Stimulated activated CD8-positive, alpha-beta memory T cell treated with anti-CD3 and anti-CD28 coated beads, Interleukin-12 subunit alpha, Interleukin-12 subunit beta, amount 100 ng/mL, for 24 hours (primary cell): ENCODE data around the gene APOL2.
A peak's percentile ranks its signal among the peaks of the same experiment; 100 is the strongest.
"Not testable (repeated sequence)": the region's sequence is repeated elsewhere in the genome, so short reads cannot be mapped to it uniquely, and the experiment has no call there.

ENCODE experiments used
- DNase-seq: peaks from one replicate; pipeline ENCODE4 v3.0.0-alpha.2; 2020; ENCODE audit errors: extremely low read depth

APOL2 gene, protein sequence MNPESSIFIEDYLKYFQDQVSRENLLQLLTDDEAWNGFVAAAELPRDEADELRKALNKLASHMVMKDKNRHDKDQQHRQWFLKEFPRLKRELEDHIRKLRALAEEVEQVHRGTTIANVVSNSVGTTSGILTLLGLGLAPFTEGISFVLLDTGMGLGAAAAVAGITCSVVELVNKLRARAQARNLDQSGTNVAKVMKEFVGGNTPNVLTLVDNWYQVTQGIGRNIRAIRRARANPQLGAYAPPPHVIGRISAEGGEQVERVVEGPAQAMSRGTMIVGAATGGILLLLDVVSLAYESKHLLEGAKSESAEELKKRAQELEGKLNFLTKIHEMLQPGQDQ

DNA sequence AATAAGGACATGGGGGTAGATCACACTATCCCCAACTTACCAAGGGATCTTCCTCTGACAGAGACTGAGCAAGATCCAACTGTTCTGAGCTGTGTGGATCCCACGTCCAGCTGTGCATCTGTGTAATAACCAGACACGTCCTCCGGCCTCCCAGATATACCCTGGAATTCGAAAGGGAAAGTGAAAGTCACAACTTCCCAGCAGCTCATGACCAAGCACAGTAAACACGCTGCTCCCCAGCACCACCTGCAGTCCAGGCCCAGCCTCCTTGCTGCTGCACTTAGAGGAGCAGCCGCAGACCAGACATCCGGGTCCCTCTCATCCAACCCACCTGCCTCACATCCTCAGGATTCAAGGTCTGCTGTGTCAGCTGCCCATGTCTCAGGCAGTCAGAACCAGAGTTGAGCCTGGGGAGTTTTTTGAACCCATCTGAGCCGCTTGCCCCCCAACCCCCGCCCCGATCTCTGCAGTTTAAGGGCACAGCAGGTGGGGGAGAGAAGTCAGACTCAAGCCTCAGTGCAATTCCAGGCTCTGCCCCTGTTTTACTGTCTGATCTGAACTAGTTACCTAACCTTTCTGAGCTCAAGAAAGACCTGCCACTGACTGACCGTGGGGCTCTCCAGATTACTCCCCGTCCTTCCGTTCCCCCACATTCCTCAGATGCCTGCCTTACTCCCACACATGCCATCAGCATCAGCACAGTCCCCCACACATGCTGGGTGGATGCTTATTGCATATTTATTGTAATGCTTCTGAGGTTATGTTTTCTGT is at the start of gene APOL2:
TSS of gene APOL2 (minus strand) at position 127 of the 771 bp plus-strand sequence. CDS start 6,365 bp downstream, outside the sequence.
- DNase-seq = peak; percentile 65

- no peak for DNase-seq
Measured at GRCh38 chr22:36288571-36289405, 49.5 kb upstream of the APOL2 start.

- no peak for DNase-seq
Measured at GRCh38 chr22:36287881-36288515, 48.7 kb upstream of the APOL2 start.

- DNase-seq = peak; percentile 26
Measured at GRCh38 chr22:36286096-36286957, 47.0 kb upstream of the APOL2 start.

- no peak for DNase-seq
Measured at GRCh38 chr22:36285545-36285944, 46.2 kb upstream of the APOL2 start.

DNA sequence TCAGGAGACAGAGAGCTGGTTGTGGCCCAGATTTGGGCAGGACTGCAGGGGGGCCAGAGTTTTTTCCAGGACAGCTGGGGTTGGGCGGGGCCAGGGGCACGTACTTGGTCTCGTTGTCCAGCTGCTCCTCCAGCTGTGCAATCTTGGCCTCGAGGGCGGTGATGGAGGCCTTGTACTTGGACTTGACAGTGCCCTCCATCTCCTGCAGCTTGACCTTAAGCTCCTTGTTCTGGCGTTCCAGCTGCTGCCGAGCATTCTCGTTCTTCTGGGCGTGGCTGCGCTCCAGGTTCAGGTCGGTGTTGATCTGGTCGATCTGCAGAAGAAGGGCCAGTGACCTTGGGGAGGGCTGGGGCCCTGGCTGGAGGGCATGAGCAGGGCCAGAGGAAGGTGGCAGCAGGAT is 45.7 kb upstream of the APOL2 start:
- DNase-seq = no peak

DNA sequence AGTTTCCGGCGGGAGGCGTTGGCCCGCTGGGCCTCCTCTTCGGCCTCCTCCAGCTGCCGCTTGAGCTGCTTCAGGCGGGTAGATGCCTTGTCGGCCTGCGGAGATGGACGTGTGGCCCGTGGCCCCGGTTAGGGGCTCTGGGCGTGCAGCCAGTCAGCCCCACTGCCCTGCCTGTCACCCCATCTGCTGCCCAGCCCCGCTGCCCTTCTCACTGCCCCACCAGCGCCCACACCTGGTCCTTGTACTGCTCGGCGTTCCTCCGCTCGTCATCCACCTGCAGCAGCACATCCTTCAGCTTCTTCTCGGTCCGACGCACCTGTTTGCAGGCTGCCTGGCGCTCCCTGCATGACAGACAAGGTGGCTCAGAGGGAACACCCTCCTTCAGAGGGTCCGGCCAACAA is 44.8 kb upstream of the APOL2 start:
- no peak for DNase-seq

- DNase-seq = no peak
Measured at GRCh38 chr22:36282328-36282831, 43.1 kb upstream of the APOL2 start.

DNA sequence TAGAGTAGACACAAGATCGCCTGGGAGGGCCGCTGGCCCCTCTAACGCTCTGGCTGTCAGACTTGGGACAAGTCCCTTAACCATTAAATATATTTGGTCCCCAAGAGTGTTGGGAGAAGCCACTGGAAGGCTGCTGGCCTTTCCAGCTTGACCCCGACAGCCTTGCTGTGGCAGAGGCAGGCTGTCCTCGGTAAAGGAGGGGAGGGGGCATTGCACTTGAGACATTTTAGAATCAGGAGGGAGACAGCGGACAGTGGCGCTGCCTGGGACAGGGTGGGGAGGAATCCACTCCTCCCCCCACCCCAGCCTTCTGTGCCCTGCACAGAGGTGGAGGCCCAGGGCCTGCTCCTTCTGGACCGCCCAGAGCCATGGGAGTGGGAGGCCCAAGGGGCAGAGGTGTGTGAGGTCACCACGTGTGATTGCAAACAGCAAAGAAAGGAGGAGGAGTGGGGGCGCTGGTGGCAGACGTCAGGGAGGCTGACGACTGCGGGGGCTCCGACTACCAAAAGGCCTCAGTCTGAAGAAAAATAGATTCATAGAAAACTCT is 42.5 kb upstream of the APOL2 start:
- no peak for DNase-seq

DNA sequence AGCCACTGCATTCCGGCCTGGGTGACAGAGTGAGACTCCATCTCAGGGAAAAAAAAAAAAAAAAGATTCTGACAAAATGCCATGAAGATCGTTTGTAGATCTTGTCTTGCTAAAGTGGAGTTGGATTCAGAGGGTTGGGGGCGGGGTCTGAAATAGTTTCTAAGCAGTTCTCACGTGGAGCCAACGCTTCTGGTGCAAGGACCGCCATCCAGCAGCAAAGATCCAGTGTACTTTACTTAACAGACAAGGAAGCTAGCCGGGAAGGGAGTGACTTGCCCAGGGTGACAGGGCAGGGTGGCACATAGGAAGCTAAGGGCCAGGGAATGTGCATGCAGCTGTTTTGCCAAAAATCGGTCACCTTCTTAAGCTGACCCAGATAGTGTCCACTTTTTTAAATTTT is 41.1 kb upstream of the APOL2 start:
- DNase-seq = no peak

- DNase-seq = no peak
Measured at GRCh38 chr22:36279219-36279666, 39.9 kb upstream of the APOL2 start.

- DNase-seq = peak; percentile 33
Measured at GRCh38 chr22:36277482-36278291, 38.4 kb upstream of the APOL2 start.

- no peak for DNase-seq
Measured at GRCh38 chr22:36274531-36274930, 35.2 kb upstream of the APOL2 start.

- DNase-seq = not testable (repeated sequence)
Measured at GRCh38 chr22:36271951-36272350, 32.6 kb upstream of the APOL2 start.

DNA sequence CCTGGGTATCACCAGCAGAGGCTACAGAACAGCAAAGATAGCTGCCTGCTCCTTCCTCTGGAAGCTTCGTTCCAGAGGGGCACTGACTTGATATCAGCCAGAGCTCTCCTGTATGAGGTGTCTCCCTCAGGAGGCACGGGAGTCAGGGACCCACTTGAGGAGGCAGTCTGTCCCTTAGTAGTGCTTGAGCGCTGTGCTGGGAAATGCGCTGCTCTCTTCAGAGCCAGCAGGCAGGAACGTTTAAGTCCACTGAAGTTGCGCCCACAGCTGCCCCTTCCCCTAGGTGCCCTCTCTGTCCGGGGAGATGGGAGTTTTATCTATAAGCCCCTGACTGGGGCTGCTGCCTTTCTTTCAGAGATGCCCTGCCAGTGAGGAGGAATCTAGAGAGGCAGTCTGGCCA is 31.9 kb upstream of the APOL2 start:
- DNase-seq = not testable (repeated sequence)

- DNase-seq = no peak
Measured at GRCh38 chr22:36267896-36268485, 28.7 kb upstream of the APOL2 start.

DNA sequence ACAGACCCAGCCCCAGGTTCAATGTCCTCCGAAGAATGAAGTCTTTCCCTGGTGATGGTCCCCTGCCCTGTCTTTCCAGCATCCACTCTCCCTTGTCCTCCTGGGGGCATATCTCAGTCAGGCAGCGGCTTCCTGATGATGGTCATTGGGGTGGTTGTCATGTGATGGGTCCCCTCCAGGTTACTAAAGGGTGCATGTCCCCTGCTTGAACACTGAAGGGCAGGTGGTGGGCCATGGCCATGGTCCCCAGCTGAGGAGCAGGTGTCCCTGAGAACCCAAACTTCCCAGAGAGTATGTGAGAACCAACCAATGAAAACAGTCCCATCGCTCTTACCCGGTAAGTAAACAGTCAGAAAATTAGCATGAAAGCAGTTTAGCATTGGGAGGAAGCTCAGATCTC is 27.7 kb upstream of the APOL2 start:
- DNase-seq = no peak

DNA sequence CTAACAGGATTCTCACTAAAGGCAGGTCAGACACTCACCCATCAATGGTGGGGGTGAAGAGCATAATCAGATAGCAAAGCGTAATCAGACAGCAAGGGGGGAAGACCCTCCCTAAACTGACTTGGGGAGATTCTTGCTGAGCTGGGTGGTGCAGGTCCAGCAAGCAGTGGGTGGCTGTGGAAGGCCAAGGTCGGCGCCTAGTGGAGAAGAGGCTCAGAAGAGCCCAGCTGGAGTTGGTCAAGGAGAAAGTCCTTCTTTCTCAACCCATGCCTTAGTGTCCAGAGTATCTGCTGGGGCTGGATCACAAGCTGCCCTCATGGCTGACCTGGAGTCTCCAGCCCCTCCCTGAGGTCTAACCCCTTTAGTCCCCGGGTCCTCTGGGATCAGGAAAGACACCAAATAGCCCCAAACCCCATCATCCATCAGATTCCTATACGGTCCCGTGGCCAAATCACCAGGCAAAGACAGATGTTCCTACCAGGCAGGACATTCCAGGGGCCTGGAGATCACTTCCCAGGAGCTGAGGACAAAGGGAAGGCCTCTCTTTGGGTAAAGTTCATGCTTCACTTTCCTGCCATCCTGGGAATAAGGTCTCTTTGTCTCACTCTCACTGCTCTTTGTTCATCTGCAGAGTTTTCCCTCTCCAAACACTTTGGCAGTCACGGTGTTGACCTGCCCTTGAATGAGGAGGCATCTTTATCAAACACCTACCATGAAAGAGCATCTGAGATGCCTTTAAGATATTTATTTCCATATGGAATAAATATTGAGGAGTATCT is 24.7 kb upstream of the APOL2 start:
- not testable (repeated sequence) for DNase-seq
